Small intestine (tissue), 7 donors: ENCODE data around the gene DLX3. TPM values are rescaled to one million over a fixed set of nuclear protein-coding genes. Genes with fewer than 3 reads are reported as not detected.

Experiments
- DNase-seq, 2 donors: peaks; one replicate each; pipeline versions ENCODE4 v3.0.0 to v3.0.0-alpha.2; 2013
- FAIRE-seq: peaks from 2 replicates; lab custom pipeline; 2012; peaks lifted over from hg19 to GRCh38; lab: Jason Lieb, UNC
- H3K27ac ChIP-seq, 3 donors: one replicate each; pipeline ENCODE4 v1.5.1; 2013; ENCODE audit warnings: low read length in 2 of 3, mild to moderate bottlenecking in 2 of 3, control low read depth in 1 of 3, inconsistent platforms in 1 of 3, low read depth in 1 of 3, moderate library complexity in 1 of 3
- H3K27me3 ChIP-seq, 3 donors: one replicate each; pipeline ENCODE4 v1.6.1; 2013; ENCODE audit warnings: low read length in 3 of 3, inconsistent platforms in 1 of 3; ENCODE audit not compliant: control insufficient read depth in 3 of 3, insufficient read depth in 3 of 3
- H3K36me3 ChIP-seq, 3 donors: one replicate each; pipeline ENCODE4 v1.6.1; 2013; ENCODE audit warnings: low read length in 3 of 3, inconsistent platforms in 1 of 3, low read depth in 1 of 3, mild to moderate bottlenecking in 1 of 3, moderate library complexity in 1 of 3; ENCODE audit not compliant: control insufficient read depth in 3 of 3, insufficient read depth in 2 of 3
- H3K4me1 ChIP-seq, 3 donors: one replicate each; pipeline ENCODE4 v1.6.1; 2013; ENCODE audit warnings: low read length in 2 of 3, inconsistent platforms in 1 of 3, low read depth in 1 of 3, mild to moderate bottlenecking in 1 of 3, moderate library complexity in 1 of 3; ENCODE audit not compliant: control insufficient read depth in 3 of 3, insufficient read depth in 2 of 3
- H3K4me3 ChIP-seq, 3 donors: one replicate each; pipeline ENCODE4 v1.5.1; 2013; ENCODE audit warnings: low read length in 3 of 3, control low read depth in 1 of 3, inconsistent platforms in 1 of 3, low read depth in 1 of 3, mild to moderate bottlenecking in 1 of 3, moderate library complexity in 1 of 3
- H3K9me3 ChIP-seq, 2 donors: one replicate each; pipeline ENCODE4 v1.6.1; 2013; ENCODE audit warnings: low read depth in 1 of 2, low read length in 1 of 2; ENCODE audit not compliant: control insufficient read depth in 2 of 2, insufficient read depth in 1 of 2
- WGBS, 3 donors: extraction: QIAGEN DNeasy Blood & Tissue Kit; methylation state at CpG; one replicate each; pipeline ENCODE4 v1.1.7; 2013; 5-methylcytosine and 5-hydroxymethylcytosine counted together
- polyA plus RNA-seq, 4 donors: library from polyadenylated mRNA; stranded (reverse) in 3 of 4; unstranded in 1 of 4; fragments of 200-250 nt in 3 of 4; fragments of 120-200 nt in 1 of 4; gene quantifications; one replicate each; pipeline versions ENCODE4 v1.2.1 to v1.2.3, GENCODE V29; 2013
- donor health status: healthy with polysubstance abuse.
- donor health status: control.
- donor health status: control.
- donor health status: Bipolar disorder and iron deficiency.
- donor health status: healthy.

DLX3 gene
- polyA plus RNA-seq, 4 donors = 0.06 to 1.4 TPM; not detected in 2

DNA sequence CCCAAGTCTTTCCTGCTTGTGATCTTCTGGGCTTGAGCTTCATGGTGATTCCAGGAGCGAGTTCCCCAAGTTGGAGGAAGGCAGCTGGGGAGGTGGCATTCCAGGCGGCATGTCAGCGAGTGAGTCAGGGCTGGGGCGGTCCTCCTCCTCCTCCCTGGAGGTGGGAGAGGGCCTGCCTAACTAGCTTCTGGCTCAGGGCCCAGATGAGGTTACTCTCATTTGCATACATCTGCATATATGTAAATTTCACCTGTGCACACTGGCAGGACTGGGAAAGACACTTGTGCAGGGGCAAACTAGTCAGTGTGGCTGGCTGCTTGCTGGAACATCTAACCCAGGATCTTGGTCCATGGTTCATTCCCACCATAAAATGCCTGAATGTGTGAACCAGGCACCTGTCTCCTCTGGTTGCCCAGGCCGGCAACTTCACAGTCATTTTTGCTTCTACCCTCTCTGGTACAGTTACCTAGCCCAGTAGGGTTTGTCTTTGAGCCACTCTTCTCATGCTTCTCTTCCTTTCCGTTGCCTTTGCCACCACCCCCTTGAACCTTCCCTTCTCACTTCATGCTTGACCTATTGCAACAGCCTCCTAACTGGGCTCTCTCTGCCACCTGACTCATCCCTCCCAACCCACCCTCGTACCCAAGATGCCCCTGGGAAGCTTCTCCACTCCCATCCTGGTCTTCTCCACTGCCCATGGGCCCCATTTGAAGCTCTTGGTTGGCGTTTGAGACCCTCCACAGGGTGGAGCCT lies 35.7 kb downstream of the DLX3 start:
- WGBS, 3 donors = 51 to 63% (median 51%) methylated on average over 8 of the region's 8 CpGs
- H3K27me3 ChIP-seq = peaks cover 3 to 54% (median 33%) of the 10 kb centered on the region in 3 donors
- H3K9me3 ChIP-seq = peaks cover 0 to 3% of the 10 kb centered on the region in 2 donors
- no peak overlapping the region for H3K27ac ChIP-seq
- DNase-seq = no peak
- H3K36me3 ChIP-seq = no peaks in the 10 kb centered on the region
- H3K4me1 ChIP-seq = peaks cover 0 to 4% (median 0%) of the 10 kb centered on the region in 3 donors
- no peak overlapping the region for H3K4me3 ChIP-seq
- FAIRE-seq = no peak

DNA sequence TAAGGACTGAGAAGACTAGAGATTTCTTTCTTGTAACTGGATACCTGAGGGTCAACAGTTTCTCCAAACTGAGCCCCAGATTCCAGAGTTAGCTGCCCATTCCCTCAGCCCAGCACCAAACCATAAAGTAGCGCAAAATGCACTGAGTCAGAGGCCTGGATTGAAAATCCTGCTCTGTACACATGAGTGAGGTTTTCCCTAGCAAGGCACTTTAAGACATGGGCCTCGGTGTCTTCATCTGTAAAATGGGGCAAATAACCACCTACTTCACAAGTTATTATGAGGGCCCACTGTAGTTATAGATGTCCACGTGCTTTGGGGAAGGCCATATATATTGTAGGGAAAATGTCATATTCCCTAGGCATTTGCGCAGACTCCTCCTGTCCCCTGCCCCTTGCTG lies 36.3 kb downstream of the DLX3 start:
- H3K27ac ChIP-seq = no peak overlapping the region
- FAIRE-seq = no peak
- peaks cover 0 to 1% of the 10 kb centered on the region in 2 donors for H3K9me3 ChIP-seq
- no peak for DNase-seq
- WGBS, 3 donors = 83 to 90% (median 86%) methylated on average over 4 of the region's 4 CpGs
- H3K36me3 ChIP-seq = no peaks in the 10 kb centered on the region
- H3K4me1 ChIP-seq = peaks cover 0 to under 1% (median 0%) of the 10 kb centered on the region in 3 donors
- H3K4me3 ChIP-seq = no peak overlapping the region
- H3K27me3 ChIP-seq = peaks cover 0 to 51% (median 28%) of the 10 kb centered on the region in 3 donors

DNA sequence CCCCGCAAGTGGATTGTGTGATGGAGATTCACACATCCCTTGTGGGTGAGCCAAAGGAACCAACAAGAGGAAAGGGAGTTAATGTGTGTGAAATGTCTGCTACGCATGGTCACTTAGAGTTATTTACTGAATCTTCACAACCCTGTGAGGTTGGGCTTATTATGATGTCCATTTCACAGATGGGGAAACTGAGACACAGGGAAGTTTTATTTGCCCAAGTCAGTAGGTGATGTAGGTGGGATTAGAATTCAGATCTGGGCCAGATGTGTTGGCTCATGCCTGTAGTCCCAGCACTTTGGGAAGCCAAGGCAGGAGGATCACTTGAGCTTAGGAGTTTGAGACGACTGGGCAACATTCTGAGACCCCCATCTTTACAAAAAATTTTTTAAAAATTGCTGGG lies 37.7 kb downstream of the DLX3 start:
- 84 to 85% (median 85%) methylated on average over 3 of the region's 3 CpGs for WGBS, 3 donors
- no peak for FAIRE-seq
- H3K4me3 ChIP-seq = no peak overlapping the region

DNA sequence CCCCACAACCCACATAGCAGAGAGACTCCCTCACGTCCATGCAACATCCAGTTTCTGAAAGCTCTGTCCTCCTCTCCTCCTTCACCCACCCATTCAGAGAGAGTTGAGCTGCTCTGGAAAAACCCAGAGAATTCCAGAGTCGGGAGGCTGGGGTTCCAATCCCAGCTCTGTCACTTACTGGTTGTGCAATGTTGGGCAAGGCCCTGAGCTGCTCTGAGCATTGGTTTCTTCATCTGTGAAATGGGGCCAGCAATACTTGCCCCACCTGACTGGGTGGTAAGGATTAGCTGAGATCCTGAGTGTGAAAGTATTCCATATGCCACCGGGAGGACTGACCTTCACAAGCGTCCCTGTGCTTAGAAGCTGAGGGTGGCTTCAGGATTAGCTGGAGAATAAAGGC lies 38.2 kb downstream of the DLX3 start:
- FAIRE-seq (no peak), DNase-seq (no peak)
- Histone ChIP-seq H3K4me1 (no peaks in the 10 kb centered on the region), H3K4me3 (no peak overlapping the region), H3K36me3 (no peaks in the 10 kb centered on the region), H3K9me3 (no peaks in the 10 kb centered on the region), H3K27me3 (peaks cover 0 to 49% (median 13%) of the 10 kb centered on the region in 3 donors), H3K27ac (no peak overlapping the region)
- WGBS, 3 donors = 39 to 53% (median 39%) methylated on average over 4 of the region's 4 CpGs

More for the DNA sequence above, 37.7 kb downstream of the DLX3 start:
- no peak for DNase-seq
- peaks cover 0 to 47% (median 14%) of the 10 kb centered on the region in 3 donors for H3K27me3 ChIP-seq
- H3K4me1 ChIP-seq = no peaks in the 10 kb centered on the region
- H3K27ac ChIP-seq = no peak overlapping the region
- no peaks in the 10 kb centered on the region for H3K9me3 ChIP-seq
- H3K36me3 ChIP-seq = no peaks in the 10 kb centered on the region

DNA sequence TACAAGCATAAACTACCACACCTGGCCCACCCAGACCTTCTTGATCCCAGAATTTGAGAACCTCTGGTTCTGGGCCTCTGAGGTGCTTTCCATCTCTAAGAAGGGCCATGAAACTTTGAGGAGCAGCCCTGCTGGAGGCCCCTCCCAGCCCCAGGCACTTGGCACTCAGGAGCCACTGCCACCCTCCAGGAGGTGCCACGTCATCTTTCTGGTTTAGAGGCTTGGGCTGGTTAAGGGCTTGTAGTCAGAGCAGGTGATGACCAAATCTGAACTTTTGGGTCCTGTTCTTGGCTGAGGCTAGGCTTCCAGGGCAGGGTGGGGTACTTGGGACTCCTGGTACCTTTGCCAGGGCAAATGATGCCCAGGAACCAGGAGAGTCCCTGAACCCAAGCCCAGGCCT lies 39.9 kb downstream of the DLX3 start:
- no peaks in the 10 kb centered on the region for H3K36me3 ChIP-seq
- FAIRE-seq (no peak), DNase-seq (no peak)
- no peaks in the 10 kb centered on the region for H3K4me1 ChIP-seq
- H3K27ac ChIP-seq = no peak overlapping the region
- no peak overlapping the region for H3K4me3 ChIP-seq
- 50 to 65% (median 52%) methylated on average over 1 of the region's 1 CpG for WGBS, 3 donors
- H3K9me3 ChIP-seq = no peaks in the 10 kb centered on the region
- peaks cover 0 to 47% (median 10%) of the 10 kb centered on the region in 3 donors for H3K27me3 ChIP-seq

DNA sequence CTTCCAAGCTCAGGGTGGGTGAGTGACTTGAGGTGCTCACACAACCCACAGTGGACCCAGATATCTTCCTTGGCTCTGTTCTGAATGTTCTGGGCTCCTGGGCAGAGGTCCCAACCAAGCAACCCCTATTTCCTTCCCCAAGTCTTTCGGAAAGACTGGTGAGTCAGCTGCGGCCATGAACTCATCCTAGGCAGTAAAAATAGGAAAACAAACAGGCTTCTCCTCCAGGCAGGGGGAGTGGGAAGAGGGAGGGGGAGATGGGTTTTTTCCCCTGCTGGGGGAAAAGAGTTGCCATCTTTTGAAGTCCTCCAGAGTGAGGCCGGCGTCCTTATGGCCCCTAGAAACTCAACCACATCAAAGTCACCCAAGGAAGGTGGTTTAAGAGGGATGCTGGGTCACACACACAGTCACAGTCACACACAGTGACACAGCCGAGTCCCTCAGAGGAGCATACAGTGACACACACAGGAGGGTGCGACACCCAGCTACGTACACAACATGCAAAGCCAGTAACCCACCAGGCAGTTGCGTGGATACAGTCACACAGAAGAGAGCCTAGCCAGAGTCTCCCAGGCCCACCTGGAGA lies 42.0 kb downstream of the DLX3 start:
- no peak for DNase-seq

DNA sequence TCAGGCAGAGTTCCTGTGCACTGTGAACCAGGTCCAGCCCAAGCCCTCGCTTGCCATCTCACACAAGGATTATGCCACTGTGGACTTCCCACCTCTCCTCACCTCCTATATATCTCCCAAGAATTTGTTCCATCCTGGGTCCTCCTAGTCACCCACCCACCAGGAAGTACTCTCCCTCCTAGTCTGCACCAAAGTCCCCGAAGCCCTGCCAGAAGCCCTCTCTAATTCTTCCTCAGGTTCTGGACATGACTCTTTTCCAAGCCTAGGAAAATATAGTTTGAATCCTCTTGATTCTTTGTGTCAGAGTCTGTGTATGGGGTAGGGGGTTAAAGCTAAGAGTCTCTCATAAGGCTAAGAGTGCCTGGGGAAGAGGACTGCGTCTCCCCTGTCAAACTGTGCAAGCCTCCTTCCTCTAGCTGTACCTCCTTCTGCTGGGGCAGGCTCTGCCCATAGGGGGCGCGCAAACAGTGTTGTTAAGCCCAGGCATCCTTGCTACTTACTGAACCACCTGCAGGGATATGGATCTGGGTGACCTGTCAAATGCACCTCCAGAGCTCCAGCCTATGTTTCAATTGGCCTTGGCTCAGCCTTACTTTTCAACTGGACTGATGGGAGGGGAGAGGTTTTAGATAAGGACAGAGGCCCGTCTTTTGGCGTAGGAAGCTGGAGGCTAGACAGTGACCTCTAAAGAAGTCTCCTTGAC lies 42.7 kb downstream of the DLX3 start:
- Histone ChIP-seq H3K27me3 (peaks cover 0 to 35% (median 3%) of the 10 kb centered on the region in 3 donors), H3K4me1 (no peaks in the 10 kb centered on the region), H3K36me3 (no peaks in the 10 kb centered on the region), H3K4me3 (no peak overlapping the region), H3K27ac (no peak overlapping the region), H3K9me3 (no peaks in the 10 kb centered on the region)
- no peak for FAIRE-seq
- DNase-seq = peak; percentile 74 to 87
- 29 to 38% (median 36%) methylated on average over 7 of the region's 7 CpGs for WGBS, 3 donors

More for the DNA sequence above, 42.0 kb downstream of the DLX3 start:
- Histone ChIP-seq H3K27me3 (peaks cover 0 to 35% (median 4%) of the 10 kb centered on the region in 3 donors), H3K9me3 (no peaks in the 10 kb centered on the region), H3K36me3 (no peaks in the 10 kb centered on the region), H3K4me1 (no peaks in the 10 kb centered on the region), H3K27ac (no peak overlapping the region), H3K4me3 (no peak overlapping the region)
- 55 to 66% (median 64%) methylated on average over 8 of the region's 8 CpGs for WGBS, 3 donors
- no peak for FAIRE-seq

DNA sequence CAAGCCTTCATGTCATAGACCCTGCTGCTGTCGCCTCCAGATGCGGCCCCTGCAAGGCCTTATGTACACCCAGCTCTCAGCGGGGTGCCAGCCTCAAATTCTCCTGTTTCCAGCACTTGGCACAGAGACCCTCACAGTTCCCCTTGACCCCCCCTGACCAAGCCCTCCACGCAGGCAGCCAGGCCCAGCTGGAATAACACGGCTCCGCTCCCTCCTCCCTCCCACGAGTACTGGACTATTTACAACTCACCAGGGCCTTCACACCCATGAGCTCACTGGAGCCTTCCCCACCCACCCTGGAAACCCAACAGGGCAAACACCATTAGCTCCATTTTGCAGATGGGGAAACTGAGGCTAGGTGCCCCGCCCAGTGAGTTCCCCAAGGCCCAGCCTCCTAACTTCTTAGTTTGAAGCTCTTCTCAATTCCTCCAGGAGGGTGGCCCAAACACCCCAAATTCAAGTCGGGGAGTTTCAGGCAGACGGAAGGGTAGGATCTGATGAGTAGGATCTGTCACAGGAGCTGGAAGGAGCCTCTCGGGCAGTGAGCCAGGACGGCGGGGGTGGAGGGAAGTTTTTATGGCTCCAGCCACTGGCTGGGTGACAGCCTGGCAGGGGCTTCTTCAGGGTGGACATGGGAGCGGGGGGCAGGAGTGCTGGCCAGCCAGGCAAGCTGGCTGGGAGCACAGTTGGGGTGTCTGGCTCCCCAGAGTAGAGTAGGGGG lies 43.5 kb downstream of the DLX3 start:
- no peak for FAIRE-seq
- DNase-seq = no peak
- 45 to 60% (median 53%) methylated on average over 14 of the region's 14 CpGs for WGBS, 3 donors
- H3K27ac ChIP-seq = no peak overlapping the region
- H3K27me3 ChIP-seq = peaks cover 0 to 31% (median 5%) of the 10 kb centered on the region in 3 donors
- no peaks in the 10 kb centered on the region for H3K4me1 ChIP-seq
- H3K4me3 ChIP-seq = no peak overlapping the region
- no peaks in the 10 kb centered on the region for H3K36me3 ChIP-seq
- H3K9me3 ChIP-seq = no peaks in the 10 kb centered on the region
